IPS-NIHi7 (cell line): ENCODE measurements around the gene FAM193B.

ENCODE experiments used
- DNase-seq: peaks from one replicate; pipeline ENCODE4 v3.0.0; 2012; ENCODE audit warnings: mixed read lengths; ENCODE audit errors: extremely low spot score

FAM193B gene

GRCh38 chr5:177470759-177471536, 83.4 kb downstream of the FAM193B start:
- DNase-seq = no peak
